ENCODE data around the gene NNMT. TPM values are rescaled to one million over a fixed set of nuclear protein-coding genes. Genes with fewer than 3 reads are reported as not detected.

Gene NNMT
- total RNA-seq, 1 experiment from 2014 or later, result not detected

DNA sequence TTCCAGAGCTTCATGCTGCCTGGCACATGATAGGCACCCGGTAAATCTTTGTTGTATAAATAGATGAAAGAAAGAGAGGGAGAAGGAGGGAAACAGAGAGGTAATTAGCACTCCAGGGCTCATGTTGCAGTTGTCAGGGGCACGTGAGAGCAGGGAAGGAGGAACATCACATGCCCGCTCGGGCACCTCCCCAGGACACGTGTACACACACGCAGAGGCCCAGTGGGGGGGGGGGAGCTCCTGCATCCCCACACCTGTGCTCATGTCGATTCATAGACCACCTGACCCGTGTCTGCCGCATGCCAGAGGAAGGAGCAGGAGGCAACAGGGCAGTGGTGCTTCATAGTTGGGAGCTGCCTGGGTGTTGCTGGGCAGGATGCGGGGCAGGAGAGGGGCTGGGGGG is 37.1 kb upstream of the NNMT start (continued):
- no peak for TF ChIP-seq ELF1 (IDR thresholded peaks at IDR 0.05; ENCODE audit: borderline replicate concordance, low read depth)
- TF ChIP-seq CEBPB (IDR thresholded peaks at IDR 0.05; ENCODE audit: low read depth), result no peak
- TF ChIP-seq ZFX (IDR thresholded peaks at IDR 0.05), result no peak

DNA sequence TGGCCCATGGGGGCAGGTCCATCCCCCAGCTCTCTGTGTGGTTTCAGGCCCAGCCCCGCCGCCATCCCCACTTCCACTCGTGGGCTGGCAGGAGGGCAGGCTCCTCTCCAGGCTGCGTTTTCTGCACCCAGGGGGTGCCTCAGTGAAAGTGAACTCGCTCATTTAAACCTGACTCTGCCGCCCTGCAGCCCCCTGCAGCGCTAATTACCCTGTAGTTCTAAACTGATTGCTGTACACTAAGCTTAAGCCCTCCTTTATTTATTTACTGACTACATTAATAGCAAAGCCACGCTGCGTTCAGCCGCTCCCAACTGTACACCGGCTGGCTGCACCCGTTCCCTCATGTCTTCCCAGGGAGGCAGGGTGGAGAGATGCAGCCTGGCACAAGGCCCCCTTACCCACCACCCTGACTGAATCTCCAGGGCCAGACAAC is 36.6 kb upstream of the NNMT start:
- Histone ChIP-seq H4K20me1 (ENCODE audit: insufficient read depth) (no peaks in the 10 kb centered on the region), H3K79me2 (ENCODE audit: insufficient read depth, low read length) (no peaks in the 10 kb centered on the region), H3K9me3 (ENCODE audit: control insufficient read depth in 1 of 2, insufficient read depth in 1 of 2, low read depth in 1 of 2, low read length in 2 of 2) (no peaks in the 10 kb centered on the region), H3K9ac (ENCODE audit: low read length) (no peak overlapping the region), H3K27ac (ENCODE audit: low read depth, low read length) (no peak overlapping the region), H3K9me2 (ENCODE audit: insufficient read depth) (no peaks in the 10 kb centered on the region), H3K4me3 (replicated peaks in 1 of 2; ENCODE audit: low read depth in 1 of 2, low read length in 2 of 2) (no peak overlapping the region), H3K36me3 (ENCODE audit: control insufficient read depth in 1 of 2, insufficient read depth in 2 of 2, low read length in 2 of 2) (no peaks in the 10 kb centered on the region), H3K27me3 (ENCODE audit: insufficient read depth, low read length) (peaks cover 18% of the 10 kb centered on the region; the same call in 1 of the 2 replicates), H2AFZ (ENCODE audit: low read depth, low read length, poor library complexity, severe bottlenecking) (no peak overlapping the region), H3K4me1 (ENCODE audit: control insufficient read depth in 1 of 2, insufficient read depth in 2 of 2, low read length in 2 of 2) (no peaks in the 10 kb centered on the region), H3K4me2 (ENCODE audit: low read length) (no peak overlapping the region)
- POLR2A ChIA-PET, result no interaction called here
- intact Hi-C loops (cut with micrococcal nuclease), result no loop called here
- RAD21 ChIA-PET (ENCODE audit: low non-redundant PET in 1 of 2, low total read pairs in 2 of 2, uncharacterized antibody in 2 of 2, unreplicated experiment in 2 of 2), result no interaction called here
- DNase-seq (ENCODE audit: low read depth, low spot score) (no peak), ATAC-seq (no peak)
- BruUV-seq (replicated peaks), result no TSS peak
- CTCF ChIA-PET, result interaction anchor here (5.3 to 6.6 kb wide), 2 partner anchors 266 to 365 kb away, joined by 72 to 74 read pairs; no protein-coding TSS in a partner anchor
- TF ChIP-seq CBX3 (IDR thresholded peaks at IDR 0.05; ENCODE audit: low read depth) (no peak), ATF3 (IDR thresholded peaks at IDR 0.05) (no peak), POLR2A (IDR thresholded peaks at IDR 0.05; ENCODE audit: borderline replicate concordance, extremely low read depth, insufficient read depth, insufficient read length) (no peak), ZBTB33 (IDR thresholded peaks at IDR 0.05; ENCODE audit: extremely low read depth, insufficient replicate concordance, low read length) (no peak), EZH2phosphoT487 (IDR thresholded peaks at IDR 0.05; ENCODE audit: borderline replicate concordance) (no peak), POLR2AphosphoS5 (IDR thresholded peaks at IDR 0.05; ENCODE audit: low read depth, low read length) (no peak), SIN3A (IDR thresholded peaks at IDR 0.05; ENCODE audit: low read depth) (no peak), RAD21 (IDR thresholded peaks at IDR 0.05; ENCODE audit: low read depth) (no peak), JUND (IDR thresholded peaks at IDR 0.05) (no peak), EZH2 (IDR thresholded peaks at IDR 0.05) (no peak)
- TF ChIP-seq, protein P1, sequence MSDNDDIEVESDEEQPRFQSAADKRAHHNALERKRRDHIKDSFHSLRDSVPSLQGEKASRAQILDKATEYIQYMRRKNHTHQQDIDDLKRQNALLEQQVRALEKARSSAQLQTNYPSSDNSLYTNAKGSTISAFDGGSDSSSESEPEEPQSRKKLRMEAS (IDR thresholded peaks at IDR 0.05), result no peak

Measured in HCT116 (cell line).